ENCODE measurements around the gene COX6B2.
A peak's percentile ranks its signal among the peaks of the same experiment; 100 is the strongest.

The COX6B2 gene

GRCh38 chr19:55345818-55346724 lies 8.4 kb downstream of the COX6B2 start:
- no peak for TF ChIP-seq GATA2 (IDR thresholded peaks at IDR 0.05; ENCODE audit: low read depth, low read length)
- TF ChIP-seq GATA3 (IDR thresholded peaks at IDR 0.05; ENCODE audit: low read depth, low read length) = no peak

DNA sequence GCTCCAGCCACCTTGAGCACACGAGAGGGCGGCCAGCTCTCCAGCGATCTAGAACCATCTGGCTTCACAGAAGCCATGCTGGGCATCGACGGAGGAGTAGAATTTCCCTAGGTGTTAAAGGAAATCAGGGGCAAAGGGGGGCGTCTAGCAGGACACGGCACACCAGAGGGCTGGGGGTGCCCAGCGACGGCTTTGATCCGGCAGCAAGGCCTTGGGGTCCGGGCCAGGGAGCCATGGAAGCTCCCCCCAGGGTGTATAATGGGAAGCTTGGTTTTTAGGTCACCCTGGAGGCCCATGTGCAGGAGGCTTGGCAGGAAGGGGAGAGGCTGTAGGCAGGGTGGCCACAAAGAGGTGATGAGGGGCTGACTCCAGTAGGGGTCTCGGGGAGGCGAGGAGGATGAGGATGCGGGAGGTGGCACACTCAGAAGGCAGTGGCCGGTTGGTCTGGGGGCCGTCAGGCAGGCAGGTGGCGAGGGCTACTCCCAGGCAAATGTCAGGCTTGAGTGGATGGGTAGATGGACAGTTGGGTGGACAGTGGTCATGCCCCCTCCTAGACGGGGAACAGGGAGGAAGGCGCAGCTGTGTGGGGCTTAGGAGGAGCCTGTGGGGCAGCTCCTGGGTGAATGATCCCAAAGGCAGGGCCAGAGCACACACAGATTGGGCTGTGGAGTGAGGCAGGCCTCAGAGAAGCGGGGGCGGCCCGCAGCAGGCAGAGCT lies 9.3 kb downstream of the COX6B2 start:
- TF ChIP-seq GATA3 (IDR thresholded peaks at IDR 0.05; ENCODE audit: low read depth, low read length) (no peak), GATA2 (IDR thresholded peaks at IDR 0.05; ENCODE audit: low read depth, low read length) (no peak)

DNA sequence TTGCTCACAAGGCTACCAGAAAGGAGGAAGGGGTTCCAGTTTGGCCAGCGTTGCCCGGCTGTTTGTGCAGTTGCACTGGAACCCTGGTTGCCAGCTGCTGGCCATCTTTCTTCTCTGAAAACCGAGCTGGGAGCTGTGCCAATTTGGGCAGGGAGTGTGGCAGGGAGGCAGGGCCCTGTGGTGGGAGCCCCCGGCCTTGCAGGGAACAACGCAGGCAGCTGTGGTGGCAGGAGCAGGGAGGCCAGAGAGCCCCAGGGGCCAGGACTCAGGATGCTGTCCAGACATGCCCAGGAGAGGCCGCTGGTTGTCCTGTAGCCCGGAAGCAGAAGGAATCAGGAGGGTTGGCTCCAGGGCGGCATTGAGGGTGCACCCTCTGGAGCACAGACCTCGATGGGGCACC lies 10.1 kb downstream of the COX6B2 start:
- TF ChIP-seq GATA3 (IDR thresholded peaks at IDR 0.05; ENCODE audit: low read depth, low read length) (no peak), GATA2 (IDR thresholded peaks at IDR 0.05; ENCODE audit: low read depth, low read length) (no peak)

- TF ChIP-seq GATA2 (IDR thresholded peaks at IDR 0.05; ENCODE audit: low read depth, low read length) = no peak
- no peak for TF ChIP-seq GATA3 (IDR thresholded peaks at IDR 0.05; ENCODE audit: low read depth, low read length)
Measured at GRCh38 chr19:55341595-55342531, 12.7 kb downstream of the COX6B2 start.

DNA sequence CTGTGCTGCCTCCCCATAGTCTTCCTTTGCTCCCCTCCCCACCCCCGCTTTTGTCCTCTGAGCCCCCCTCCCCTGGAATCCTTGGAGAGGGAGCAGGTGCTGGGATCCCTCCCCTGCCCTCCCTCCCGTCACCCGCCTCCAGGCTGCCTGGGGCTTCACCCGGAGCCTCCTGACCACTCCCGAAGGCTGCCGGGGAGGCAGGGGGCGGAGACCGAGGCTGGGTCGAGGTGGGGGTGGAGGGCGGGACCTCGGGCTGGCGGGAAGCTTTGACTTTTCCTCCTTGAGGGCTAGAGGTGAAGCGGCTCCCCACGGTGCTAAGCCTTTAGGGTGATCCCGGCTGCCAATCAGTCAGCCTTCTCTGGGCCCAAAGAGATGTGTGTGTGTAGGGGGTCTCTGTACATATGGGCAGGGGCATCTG lies 13.3 kb downstream of the COX6B2 start:
- TF ChIP-seq GATA2 (IDR thresholded peaks at IDR 0.05; ENCODE audit: low read depth, low read length) (no peak), GATA3 (IDR thresholded peaks at IDR 0.05; ENCODE audit: low read depth, low read length) (no peak)

DNA sequence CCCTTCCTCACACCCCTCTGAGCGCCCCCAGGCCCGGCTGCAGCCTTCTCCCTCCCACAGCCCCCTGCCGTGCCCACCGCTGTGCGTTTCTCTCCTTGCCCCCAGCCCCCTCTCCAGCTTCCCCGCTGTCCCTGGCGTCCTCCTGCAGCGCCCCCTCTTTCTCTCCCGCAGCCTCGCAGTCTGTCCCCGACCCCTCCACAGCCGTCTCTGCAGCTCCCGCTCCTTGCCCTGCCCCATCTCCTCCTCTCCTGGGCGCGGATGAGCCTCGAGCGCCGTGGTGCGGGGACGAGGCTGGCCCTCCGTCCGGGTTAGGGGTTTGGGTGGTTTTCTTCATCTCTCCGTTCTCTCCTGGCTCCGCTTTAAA lies 13.8 kb downstream of the COX6B2 start:
- TF ChIP-seq GATA3 (IDR thresholded peaks at IDR 0.05; ENCODE audit: low read depth, low read length) = no peak
- no peak for TF ChIP-seq GATA2 (IDR thresholded peaks at IDR 0.05; ENCODE audit: low read depth, low read length)

GRCh38 chr19:55339889-55340783 lies 14.4 kb downstream of the COX6B2 start:
- TF ChIP-seq GATA3 (IDR thresholded peaks at IDR 0.05; ENCODE audit: low read depth, low read length) (no peak), GATA2 (IDR thresholded peaks at IDR 0.05; ENCODE audit: low read depth, low read length) (no peak; the same call in 1 of the 2 replicates)

- TF ChIP-seq GATA2 (IDR thresholded peaks at IDR 0.05; ENCODE audit: low read depth, low read length) (peak; percentile 76), GATA3 (IDR thresholded peaks at IDR 0.05; ENCODE audit: low read depth, low read length) (no peak)
Measured at GRCh38 chr19:55339105-55339888, 15.2 kb downstream of the COX6B2 start, which contains the start of gene KMT5C. TSS of gene KMT5C (plus strand) at chr19:55339876. CDS start at chr19:55341937, 2,061 bp downstream.

DNA sequence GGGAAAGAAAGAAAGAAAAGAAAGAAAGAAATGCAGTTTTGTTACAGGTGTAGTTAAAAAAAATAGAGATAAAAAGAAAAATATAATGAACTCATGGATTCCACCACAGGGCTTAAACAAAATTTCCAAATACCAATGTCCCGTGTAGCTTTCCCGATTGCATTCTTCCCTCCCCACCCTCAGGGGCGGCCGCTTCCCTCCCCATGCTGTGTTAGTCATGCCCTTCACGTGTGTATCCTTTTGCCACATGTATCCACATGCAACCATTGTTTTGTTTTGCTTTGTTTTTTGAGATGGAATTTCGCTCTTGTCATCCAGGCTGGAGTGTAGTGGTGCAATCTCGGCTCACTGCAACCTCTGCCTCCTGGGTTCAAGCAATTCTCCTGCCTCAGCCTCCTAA lies 18.4 kb downstream of the COX6B2 start:
- TF ChIP-seq GATA2 (IDR thresholded peaks at IDR 0.05; ENCODE audit: low read depth, low read length) = no peak
- TF ChIP-seq GATA3 (IDR thresholded peaks at IDR 0.05; ENCODE audit: low read depth, low read length) = no peak

GRCh38 chr19:55333870-55334269 lies 20.6 kb downstream of the COX6B2 start:
- TF ChIP-seq GATA2 (IDR thresholded peaks at IDR 0.05; ENCODE audit: low read depth, low read length) = no peak
- TF ChIP-seq GATA3 (IDR thresholded peaks at IDR 0.05; ENCODE audit: low read depth, low read length) = no peak

GRCh38 chr19:55325172-55325571 lies 29.3 kb downstream of the COX6B2 start, which contains the start of gene TMEM150B:
TSS of gene TMEM150B (minus strand) at chr19:55325341. CDS start at chr19:55321036, 4,305 bp downstream.
- TF ChIP-seq GATA2 (IDR thresholded peaks at IDR 0.05; ENCODE audit: low read depth, low read length) (no peak), GATA3 (IDR thresholded peaks at IDR 0.05; ENCODE audit: low read depth, low read length) (no peak)

DNA sequence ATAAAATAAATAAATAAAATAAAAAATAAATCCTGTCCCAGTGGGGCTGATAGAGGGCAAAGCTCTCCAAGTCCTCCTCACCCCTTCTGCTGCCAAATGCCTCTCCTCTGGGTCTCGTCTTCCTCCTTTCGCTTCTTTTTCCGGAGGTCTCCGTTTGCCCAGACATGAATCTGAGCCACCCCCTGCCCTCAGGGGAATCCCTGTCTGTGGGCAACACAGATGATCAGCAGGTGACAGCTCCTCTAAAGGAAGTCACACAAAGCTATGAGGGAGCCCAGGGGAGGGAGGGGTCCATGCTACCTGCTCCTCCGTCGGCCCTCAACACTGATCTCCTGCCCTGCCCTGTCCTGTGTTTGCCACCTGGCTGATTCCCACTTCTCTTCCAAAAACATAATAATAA lies 29.9 kb downstream of the COX6B2 start:
- no peak for TF ChIP-seq GATA3 (IDR thresholded peaks at IDR 0.05; ENCODE audit: low read depth, low read length)
- TF ChIP-seq GATA2 (IDR thresholded peaks at IDR 0.05; ENCODE audit: low read depth, low read length) = no peak

Data from SH-SY5Y (cell line).